ENCODE measurements around the gene CCDC85B.

Gene CCDC85B

DNA sequence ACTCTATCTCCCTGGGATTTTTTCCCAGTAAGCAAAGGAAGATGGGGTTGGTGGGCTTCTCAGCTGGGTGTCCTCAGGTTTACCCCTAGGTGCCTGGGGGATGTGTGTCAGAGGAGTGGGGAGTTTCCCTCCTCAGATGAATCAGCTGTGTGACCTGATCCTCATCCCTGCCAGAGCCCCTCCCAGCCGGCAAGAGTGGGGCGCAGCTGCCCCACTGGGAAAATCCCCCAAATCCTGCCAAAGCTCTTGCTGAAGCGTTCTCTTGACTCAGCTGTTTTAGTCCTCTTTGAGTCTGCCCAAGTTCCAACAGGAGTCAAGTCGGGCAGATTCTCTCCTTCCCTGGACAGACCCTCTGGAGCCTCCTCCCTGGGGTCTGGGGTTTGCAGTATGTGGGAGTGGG, 22.4 kb downstream of the CCDC85B start:
- no peak for DNase-seq

DNA sequence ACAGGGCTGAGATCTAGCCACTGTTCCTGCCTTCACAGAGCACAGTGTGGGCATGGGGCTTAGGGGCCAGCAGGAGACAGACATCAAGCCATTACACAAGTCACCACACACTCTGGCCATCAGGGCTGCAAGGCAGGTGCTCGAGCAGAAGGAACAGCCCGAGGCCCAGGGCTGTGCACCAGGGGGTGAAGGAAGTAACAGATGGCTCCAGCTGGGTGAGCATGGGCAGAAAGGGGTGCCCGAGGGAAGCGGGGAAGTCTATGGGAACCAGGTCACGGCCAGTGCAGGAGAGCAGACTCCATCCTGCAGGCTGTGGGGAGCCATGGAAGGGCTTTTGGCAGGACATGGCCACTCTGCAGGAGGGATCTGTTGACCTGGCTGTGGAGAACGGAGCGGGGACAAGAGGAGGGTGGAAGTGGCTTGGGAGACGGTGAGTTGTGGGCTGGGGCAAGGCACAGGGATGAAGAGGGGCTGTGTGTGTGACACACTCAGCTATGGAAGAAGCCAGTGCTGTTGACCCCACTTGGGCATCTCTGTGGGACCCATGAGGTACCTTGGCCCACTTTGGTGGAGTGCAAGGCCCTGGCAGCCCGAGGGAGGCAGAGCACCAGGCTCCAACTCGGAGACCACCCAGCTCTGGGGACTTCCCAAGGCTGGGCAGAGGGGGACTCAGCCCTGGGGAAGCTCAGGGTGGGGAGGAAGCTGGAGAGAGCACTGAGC, 24.8 kb downstream of the CCDC85B start:
- no peak for DNase-seq

DNA sequence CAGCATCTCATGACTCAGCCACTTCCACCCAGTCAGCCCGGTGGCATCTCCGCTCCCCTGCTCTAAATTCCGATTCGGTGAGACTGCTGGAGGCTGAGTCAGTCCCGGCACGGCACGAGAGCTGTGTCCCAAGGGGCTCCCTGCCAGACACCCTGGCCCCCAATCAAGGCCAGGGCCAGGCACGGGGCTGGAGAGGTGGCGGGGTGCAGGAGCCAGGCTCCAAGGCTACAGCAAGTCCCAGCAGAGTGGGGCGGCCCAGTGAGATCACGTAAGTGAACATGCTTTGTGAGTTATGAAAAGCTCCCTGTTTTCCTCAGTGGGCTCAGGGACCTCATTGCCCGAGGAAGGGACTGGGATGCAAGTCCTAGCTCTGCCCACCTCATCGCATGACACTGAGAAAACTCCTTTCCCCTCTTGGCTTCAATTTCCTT, 25.4 kb downstream of the CCDC85B start:
- no peak for DNase-seq

DNA sequence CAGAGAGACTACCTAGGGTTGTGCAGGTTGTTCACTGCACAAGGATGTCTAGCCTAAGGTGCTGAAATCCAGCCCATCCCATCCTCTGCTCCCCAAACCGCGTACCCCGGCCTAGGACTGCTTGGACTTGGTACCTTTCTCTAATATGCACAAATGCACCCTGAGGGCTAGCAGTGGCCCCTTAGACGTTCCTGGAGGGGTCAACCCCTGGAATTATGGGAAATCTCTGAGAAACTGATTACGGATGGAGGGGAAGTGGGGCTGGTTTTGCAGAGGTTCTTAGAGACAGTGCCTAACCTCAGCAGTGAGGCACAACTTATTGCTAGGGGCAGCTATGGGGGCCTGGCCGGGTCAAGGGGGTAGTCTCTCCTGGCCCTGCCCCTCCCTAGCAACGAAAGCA, 25.9 kb downstream of the CCDC85B start:
- no peak for DNase-seq

DNA sequence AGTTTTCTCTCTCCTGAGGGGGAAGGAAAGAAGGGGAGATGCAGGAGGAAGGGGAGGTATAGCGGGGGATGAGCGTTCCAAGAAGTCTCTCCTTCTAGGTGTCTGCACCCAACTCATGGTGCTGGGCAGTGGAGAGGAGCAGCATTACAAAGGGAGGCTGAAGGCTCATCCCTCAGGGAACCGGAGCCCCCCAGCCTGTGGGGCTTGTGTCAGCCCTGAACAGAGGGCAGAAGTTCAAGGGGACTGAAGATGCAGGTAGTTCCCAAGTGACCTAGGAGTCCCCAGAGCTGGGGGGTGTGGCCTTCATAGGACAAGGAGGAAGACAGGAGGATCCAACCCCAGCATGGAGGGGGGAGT, 26.6 kb downstream of the CCDC85B start:
- DNase-seq, result no peak

DNA sequence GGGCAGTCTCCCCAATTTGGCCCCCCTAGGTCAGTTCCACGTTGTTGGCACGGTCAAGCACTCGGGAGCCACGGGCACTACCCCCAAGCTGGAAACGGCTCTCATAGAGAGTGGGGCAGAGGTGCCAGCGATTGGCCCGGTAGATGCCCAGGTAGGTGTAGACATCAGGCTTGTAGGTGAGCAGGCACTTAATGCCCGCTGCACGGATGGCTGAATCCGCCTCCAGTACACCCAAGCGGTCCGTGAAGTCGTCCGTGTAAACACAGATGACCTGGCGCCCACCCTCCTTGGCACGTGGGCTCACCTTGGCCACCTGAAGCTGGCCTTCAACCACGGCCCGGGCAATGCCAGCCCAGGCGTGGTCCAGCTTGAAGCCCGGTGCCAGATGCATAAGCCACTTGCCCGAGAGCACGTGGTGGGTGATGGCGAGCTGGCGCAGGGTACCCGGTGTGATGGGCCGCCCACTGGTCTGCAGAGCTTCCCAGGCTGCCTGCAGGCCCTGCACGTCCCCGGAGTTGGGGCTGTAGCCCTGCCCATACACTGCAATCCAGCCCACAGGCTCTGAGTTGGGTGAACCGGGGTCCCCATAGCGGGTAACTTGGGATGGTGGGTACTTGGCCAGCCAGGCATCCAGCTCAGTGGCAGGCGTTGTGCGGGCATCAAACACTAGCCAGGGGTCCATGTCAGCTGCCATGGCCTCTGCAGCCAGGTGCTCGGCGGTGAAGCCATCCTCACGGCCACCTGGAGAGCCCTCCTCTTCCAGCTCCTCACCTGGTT, 27.1 kb downstream of the CCDC85B start:
- no peak for DNase-seq

DNA sequence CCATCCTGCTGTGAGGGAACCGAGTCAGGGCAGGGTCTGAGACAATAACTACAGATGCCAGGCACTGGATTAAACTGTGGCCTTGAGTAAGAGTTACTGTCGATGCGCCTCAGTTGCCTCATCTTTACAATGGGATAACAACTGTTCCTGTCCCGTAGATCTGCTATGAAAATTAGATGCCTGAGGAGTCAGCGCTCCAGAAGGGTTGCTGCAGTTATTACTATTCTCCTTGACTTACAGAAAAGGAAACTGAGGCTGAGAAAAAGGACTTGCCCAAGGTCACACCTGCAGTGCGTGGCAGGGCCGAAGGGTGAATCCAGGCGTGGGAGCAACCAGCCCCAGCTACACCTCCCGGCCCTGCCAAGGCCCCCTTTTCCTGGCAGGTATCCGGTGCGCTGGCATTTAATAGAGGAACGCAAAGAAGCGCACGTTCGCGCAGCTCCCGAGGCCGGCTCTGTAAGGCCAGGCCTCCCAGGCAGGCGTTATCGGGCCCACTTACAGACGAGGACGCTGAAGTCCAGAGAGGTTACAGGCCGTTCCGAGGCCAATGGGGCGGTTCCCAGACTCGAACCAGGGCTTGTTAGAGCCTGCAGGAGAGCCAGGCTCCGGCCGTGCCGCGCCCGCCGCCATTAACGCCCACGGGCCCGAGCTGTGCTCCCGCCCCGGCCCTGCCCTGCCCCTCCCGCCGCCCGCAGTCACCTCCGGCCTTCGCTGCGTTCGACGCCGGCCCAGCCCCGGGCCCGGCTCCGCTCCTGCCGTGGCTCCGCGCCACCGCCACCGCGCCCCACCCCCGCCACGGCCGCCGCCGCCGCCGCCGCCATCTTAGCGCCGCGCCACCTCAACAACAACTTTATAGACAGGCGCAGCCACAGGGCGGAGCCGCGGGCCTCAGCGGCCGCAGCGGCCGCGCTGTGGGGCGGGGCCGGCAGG, 28.0 kb downstream of the CCDC85B start, which contains the start of gene C11orf68:
TSS of gene C11orf68 (minus strand) at position 852 of the 930 bp plus-strand sequence. CDS start at position 821, 31 bp downstream.
- DNase-seq, result no peak

DNA sequence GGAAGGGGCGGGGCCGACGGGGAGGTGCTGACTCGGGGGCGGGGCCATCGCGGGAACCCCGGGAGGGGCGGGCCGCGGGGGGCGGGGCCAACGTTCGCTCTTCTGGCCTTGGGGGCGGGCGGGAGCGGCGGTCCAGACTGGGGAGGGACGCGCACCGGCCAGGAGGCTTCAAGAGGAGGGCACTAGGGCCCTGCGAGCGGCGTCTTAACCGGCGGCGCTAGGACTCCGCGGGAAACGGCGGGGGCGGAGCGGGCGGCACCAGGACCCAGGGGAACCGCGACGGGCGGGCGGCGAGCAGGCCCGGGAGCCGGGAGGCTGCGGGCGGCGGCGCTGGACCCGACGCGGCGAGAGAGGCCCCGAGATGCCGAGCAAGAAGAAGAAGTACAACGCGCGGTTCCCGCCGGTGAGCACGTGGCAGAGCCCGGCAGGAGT, 28.7 kb downstream of the CCDC85B start, which contains the start of gene DRAP1:
TSS of gene DRAP1 (plus strand) at position 286 of the 432 bp plus-strand sequence. CDS start at position 362, 76 bp downstream.
- peak; percentile 68 for DNase-seq

DNA sequence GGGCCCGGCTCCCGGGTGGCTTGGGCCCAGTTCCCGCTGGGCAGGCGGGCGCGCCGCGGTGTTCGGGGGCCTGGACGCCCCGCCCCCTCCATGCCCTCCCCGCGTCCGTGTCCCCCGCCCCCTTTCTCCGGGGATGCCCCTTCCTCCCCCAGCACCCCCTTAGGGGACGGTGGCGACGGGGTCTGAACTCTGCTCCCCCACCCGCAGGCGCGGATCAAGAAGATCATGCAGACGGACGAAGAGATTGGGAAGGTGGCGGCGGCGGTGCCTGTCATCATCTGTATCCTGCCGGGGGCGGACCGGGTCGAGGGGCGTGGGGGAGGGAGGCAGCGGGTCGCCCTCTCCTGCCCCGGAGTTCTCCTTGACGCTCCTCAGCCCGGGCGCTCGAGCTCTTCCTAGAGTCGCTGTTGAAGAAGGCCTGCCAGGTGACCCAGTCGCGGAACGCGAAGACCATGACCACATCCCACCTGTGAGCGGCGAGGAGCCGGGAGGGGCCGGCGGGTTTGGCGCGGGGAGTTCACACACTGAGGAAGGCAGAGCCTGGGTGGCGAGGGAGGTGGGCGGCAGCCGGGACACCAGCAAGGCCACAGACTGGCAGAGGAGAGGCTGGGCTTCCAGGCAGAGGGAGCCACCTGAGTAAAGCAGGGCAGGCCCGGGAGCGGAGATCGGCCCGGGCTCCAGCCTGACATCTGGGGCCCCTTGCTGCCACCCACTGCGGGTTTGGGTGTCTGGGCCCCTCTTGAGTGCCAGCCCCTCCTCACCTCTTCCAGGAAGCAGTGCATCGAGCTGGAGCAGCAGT, 29.3 kb downstream of the CCDC85B start:
- no peak for DNase-seq

DNA sequence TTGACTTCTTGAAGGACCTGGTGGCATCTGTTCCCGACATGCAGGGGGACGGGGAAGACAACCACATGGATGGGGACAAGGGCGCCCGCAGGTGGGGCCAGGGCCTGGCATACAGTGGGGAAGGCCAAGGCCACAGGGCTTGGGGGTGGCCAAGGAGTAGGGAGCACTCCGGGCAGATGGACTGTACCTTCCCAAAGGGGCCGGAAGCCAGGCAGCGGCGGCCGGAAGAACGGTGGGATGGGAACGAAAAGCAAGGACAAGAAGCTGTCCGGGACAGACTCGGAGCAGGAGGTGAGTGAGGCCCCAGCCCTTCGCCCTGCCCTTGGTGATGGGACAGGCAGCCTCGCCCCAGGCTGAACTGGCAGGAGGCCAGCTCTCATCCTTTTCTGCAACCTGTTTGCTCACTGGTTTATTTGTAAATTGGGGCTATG, 29.9 kb downstream of the CCDC85B start:
- DNase-seq, result peak; percentile 15

DNA sequence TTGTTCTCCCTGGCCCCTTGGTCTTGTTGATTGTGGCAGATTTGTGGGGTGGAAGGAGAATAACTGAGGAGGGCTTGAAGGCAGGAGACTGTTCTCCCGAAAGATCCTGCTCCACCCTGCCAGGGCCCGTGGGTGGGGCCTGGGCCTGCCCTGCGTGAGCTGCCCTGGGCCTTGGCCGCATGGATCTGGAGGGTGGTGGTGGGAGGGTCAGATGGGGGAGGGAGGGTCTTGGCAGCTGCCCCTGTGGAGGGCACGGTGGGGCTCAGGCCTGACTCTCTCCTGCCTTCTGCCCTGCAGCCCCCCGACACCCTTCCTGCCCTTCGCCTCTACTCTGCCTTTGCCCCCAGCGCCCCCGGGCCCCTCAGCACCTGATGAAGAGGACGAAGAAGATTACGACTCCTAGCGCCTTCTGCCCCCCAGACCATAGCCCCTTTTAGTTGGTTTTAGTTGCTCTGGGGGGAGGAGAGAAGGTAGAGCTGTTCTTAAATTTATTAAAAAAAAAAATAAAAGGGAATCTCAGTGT, 30.6 kb downstream of the CCDC85B start:
- DNase-seq, result no peak

DNA sequence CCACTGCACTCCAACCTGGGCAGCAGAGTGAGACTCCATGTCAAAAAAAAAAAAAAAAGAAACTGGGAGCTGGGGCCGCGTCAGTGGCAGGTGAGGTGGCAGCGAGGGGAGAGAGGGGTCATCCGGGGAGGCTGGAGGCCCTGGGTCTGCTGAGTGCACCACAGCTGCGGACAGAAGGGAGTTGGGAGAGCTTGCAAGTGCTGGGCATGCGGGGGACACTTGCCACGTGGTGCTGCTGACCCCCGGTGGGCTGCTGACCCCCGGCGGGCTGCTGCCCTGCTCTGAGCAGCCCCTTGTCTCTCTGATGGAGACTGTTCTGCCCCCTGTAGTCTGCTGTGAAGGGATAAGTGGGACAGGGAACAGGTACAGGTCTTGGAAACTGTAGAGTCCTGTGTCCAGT, 31.4 kb downstream of the CCDC85B start:
- DNase-seq, result no peak

DNA sequence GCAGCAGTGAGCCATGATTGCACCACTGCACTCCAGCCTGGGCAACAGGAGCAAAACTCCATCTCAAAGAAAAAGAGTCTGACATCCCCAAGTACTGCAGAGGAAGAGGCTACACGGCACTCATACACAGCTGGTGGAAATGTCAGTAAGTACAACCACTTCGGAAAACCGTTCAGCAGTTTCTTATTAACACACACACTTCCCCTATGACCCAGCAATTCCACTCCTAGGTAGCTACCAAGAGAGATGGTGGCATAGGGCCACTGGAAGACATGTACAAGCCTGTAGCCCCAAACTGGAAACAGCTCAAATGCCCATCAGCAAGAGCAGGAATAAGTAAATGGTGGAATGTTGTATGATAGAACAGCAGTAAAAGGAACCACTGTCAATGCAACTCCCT, 32.1 kb downstream of the CCDC85B start:
- no peak for DNase-seq

DNA sequence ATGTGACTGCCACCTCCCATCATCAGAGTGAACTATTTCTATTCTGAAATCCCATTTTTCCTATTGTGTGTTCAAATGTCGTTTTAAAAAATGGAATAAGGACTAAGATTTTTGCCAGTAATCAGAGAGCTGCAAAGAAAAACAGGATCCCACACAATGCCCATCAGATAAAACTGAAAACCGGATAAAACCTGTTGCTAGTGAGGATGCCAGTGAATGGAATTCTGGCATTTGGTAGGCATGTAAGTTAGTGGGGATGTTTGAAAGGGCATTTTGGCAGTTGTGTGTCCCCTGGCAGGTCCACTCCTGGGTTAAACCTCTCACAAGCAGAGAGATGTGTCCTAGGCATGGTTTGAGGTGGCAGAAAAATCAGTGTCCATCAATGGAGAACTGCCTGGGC, 34.9 kb downstream of the CCDC85B start:
- DNase-seq, result no peak

DNA sequence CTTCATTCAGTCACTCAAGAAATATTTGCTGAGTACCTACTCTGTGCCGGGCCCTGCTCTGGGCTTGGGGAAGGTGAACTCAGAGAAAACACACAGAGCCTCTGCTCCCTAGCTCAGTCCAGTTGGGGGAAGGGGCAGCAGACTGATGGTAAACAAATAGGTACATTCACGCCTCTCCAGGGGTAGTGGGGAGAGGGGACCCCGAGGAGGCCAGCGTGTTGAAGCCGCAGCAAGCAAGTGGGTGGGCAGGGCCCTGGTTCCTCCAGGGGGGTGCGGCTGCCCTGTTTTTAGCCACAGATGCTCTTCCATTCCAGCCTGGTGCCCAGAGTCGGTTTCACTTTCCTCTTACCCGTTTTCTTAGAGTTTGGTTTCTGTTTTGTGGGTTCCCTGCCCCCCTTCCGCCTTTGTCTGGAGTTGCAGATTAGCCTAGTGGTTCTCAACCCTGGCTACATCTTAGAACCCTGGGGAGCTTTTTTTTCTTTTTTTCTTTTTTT, 37.5 kb downstream of the CCDC85B start:
- no peak for DNase-seq

DNA sequence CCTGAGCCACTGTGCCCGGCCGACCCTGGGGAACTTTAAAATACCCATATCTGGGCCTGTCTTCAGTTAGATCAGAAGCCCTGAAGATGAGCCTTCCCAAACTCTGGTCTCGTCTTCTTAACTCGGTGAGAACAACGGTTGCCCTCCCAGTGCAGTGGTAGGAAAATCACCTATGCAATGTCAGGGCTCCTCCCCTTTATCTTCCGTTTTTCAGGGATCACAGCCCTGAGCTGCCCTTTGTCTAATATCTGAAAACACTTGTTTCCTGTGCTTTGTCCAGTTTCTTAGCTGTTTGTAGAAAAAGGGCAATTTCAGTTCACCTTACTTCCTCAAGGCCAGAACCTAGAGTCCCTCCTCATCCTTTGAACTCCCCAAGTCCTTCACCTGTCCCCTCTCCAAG, 38.2 kb downstream of the CCDC85B start:
- DNase-seq, result no peak

DNA sequence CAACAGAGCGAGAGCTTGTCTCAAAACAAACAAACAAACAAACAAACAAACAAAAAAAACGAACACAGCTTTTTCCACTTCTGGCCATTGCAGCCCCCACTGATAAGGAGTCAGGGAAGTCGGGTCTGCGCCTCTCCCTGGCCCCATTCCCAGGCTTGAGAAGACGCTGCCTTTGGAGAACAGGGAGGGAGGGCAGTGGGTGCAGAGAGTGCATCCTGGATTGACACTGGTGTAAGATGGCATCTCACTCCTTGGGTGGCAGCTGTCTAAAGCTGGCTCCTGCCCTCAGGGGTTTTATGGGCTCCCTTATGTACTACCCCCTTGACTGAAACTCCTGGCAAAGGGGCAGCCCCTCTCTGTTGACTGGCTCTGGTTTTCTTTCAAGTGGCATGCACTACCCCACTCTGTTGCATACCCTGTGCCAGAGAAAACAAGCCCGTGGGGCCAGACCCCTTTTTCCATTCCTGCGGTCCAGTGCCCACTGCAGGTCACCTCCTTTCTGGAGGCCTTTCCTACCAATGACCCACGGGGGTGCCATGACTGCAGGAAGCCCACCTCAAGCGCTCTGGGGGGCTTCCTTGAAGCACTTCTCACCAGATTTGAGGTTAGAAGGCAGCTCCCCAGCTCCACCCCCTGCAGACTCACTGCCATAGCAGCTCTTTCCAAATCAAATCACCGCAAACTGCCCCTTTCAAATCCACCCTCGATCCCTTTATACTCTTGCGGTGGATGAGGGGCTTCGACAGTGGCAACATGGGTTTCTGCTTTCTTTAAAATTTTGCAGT, 41.5 kb downstream of the CCDC85B start:
- DNase-seq, result no peak

DNA sequence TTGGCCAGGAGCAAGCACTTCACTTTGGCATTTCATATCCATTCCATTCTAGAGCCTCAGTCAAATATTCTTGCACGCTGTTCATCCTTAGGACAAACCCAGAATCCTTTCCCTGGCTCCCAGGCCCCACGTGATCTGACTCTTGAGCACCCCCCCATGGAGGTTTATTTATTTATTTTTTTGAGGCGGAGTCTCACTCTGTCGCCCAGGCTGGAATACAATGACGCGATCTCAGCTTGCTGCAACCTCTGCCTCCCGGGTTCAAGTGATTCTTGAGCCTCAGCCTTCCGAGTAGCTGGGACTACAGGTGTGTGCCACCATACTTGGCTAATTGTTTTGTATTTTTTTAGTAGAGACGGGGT, 42.1 kb downstream of the CCDC85B start:
- no peak for DNase-seq

DNA sequence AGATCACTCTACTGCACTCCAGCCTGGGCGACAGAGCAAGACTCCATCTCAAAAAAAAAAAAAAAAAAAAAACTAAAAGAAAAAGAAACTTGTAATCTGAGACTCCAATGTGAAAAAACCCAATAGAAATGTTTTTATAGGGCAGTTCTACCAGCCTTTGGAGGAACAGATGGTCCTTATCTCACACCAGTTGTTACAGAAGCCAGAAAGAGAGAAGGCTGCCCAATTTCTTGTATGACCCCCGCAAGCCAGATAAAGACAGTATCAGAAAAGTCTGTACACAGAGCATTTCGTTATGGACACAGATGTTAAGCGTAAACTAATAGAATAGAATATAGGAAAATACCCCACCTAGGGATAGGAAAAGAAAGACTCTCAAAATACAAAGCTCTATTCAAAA, 43.5 kb downstream of the CCDC85B start:
- peak; percentile 29 for DNase-seq

DNA sequence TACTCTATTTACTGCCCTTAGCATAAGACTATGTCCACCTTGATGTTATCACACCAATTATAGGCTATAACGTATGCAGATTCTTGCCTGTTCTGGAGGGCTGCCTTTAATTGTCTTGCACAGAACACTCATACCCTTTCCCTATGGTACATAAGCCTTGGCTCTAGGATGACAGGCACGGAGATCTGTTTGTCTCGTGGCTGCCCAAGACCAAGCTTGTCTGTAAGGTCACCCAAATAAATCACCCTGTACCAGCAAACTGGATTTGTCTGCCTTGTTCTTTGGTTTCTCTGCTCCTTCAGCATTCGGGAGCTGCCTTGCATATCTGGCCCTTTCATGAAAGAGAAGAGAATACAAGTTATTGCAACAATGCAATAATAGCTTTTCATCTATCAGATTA, 47.3 kb downstream of the CCDC85B start:
- DNase-seq, result no peak
